GM19372 (cell line): ENCODE results near the gene A3GALT2.

ENCODE experiments used
- ATAC-seq: cut with Tn5 transposase; IDR thresholded peaks from one replicate; pipeline ENCODE4 v1.9.1; 2021; ENCODE audit warnings: mild to moderate bottlenecking, low read depth, moderate library complexity; ENCODE audit not compliant: unreplicated experiment

A3GALT2 gene

DNA sequence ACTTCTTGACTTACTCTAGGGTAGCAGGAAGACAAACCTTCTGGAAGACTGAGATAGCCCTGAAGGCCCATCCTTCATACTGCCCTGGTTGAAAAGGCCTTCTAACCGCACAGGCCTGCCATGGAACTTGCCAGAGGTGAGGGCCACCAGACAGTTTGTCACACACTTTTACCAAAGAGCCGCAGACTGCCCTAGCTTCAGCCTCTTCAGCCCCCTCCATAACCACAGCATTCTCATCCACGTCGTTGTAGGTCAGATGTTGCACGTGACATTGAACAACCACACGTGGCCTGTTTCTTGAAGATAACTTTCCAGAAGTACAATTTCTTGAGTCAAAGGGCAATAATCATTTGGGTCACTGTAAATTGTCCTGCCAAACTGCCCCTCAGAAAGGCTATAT lies 45.7 kb downstream of the A3GALT2 start:
- no peak for ATAC-seq

DNA sequence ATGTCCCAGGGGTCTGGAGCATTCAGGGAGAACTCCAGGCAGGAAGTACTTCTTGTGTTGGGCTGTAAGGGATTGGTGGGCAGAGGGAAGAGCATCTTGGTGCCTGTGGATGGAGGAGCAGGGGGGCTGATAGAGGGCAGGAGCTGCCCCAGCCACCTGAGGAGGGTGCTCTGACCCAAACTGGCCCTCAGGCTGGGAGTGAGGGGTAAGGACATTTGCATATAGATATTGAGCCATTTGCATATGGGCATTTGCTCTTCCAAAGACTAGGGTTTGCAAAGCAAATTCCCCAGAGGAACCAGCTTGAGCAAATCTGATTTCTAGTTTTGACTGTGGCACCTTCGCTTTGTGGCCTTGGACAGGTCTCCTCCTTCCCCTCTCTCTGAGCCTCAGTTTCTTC lies 46.5 kb downstream of the A3GALT2 start:
- ATAC-seq: no peak

DNA sequence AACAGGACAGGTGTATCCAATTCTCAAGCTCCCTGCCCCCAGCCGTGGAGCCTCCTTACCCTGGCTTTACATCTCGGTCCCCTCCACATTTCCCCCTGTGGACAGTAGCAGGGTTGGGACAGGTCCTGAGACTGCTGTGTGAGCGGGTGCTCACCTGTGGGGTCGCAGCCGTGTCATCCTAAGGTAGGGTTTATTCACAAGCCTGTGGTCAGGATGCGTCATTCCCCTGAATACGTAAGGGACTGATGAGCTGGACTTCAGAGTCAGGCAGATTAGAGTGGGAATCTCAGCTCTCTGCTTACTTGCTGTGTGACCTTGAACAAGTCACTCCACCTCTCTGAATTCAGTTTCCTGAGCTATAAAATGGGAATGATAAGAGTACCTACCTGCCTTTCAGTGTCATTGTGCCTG lies 46.9 kb downstream of the A3GALT2 start:
- ATAC-seq: no peak

DNA sequence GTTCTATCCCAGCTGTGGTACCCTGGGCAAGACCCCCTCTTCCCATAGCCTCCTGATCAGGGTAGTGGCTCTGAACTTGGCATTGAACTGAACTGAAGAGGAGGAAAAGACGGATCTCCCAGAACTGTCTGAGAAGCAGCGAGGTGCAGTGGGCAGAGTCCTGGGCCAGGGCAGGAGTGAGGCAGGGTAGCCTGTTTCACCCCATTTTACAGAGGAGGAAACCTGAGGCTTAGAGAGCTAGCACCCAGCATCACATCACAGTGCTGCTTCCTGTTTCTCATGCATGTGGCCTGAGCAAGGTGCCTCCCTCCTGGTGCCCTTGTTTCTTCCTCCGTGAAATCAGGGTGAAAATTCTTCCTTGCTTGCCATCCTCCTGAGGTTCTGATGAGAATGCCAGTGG lies 47.5 kb downstream of the A3GALT2 start:
- no peak for ATAC-seq

DNA sequence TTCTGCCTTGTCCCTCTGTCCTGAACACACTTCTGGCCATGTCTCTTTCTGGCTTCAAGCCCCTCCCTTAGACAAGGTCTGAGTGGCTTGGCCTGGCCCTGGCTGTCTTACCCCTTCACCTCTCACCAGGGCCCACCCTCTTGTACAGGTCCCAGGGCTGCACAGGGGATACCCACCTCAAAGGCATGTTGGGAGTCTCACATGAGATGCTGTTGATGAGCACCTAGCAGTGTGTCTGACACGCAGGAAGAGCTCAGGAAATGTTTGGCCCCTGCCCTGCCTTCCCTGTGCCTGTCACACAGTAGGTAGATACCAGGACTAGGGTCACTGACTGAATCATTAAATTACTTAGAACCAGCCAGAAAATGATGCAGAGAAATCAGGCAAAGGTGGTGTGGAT lies 48.0 kb downstream of the A3GALT2 start:
- ATAC-seq: no peak

DNA sequence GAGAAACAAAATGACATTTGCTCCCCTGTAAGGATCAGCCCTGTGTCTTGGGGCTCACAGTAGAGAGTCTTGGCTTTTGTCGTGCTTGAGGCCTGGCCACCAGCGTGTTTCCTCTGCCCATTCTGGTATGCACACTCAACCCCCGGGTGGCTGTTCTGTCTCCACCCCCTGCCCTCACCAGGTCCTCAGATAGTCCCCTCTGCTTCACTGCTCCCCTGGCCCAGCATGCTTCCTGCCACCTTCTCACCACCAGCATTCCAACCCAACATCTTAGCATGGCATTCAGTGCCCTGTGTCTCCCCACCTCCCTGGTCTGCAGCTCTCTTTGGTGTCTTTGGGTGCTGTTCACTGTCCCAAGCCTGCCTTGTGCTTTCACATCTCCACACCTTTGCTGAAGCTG lies 48.4 kb downstream of the A3GALT2 start:
- no peak for ATAC-seq

DNA sequence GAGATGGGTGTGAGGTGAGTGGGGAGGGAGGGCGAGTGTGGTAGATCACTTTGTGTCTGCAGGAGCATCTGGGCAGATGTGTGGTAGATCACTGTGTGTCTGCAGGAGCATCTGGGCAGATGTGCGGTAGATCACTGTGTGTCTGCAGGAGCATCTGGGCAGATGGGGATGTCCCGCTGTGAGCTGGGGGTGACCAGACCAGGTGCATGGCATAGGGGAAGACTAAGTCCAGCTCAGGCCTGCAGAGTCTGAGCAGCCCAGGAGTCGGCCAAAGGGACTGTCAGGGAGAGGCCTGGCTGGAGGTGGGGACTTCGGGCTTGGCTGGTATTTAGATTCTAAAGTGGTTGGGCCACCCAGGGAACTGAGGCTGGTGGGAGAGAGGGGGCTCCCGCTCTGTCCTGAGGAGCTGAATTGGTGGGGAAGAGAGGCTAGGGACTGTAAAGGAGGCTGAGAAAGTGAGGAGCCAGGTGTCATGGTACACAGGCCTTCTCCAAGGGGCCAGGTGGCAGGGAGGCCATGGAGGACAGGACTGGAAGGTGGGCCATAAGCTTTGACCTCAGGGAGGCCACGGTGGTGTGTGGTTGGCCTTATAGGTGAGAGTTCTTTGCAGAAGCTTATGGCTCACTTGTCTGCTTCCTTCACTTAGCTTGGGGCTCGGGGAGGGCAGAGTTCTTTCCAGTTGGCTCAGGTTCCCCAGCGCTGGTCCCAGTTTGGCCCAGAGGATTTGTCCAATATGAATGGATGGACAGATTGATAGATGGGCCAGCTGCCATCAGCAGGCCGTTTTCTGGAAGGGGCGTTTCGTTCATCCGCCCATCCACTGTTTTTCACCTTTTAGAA lies 49.0 kb downstream of the A3GALT2 start:
- ATAC-seq: no peak

DNA sequence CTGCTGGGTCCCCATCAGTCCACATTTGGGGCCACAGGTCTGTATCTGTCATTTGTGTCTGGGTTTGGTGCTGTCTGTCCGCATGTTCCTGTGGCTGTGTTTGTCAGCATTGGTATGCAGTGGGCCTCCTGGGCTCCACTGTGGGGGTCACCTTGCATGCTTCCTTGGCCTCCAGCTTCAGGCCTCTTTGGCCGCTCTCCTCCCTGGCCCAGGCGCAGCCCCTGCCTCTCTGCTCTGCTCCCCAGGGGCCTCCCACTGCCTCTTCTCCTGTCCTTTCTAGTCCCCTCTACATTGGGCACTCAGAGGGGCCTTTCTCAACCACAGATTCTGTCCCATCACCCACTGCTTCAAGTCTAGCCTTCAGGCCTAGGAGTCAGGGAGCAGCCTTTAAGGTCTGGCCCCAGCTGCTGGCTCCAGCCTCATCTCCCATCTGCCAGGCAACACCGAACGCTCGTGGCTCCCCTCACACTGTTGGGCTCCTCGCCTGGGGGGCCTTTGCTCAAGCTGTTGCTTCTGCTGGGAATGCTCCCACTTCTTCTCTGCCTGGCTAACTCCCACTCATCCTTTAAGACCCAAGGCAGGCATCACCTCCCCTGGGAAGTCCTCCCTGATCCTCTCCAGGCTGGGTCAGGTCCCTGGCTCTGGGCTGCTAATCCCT lies 50.0 kb downstream of the A3GALT2 start:
- ATAC-seq: no peak

DNA sequence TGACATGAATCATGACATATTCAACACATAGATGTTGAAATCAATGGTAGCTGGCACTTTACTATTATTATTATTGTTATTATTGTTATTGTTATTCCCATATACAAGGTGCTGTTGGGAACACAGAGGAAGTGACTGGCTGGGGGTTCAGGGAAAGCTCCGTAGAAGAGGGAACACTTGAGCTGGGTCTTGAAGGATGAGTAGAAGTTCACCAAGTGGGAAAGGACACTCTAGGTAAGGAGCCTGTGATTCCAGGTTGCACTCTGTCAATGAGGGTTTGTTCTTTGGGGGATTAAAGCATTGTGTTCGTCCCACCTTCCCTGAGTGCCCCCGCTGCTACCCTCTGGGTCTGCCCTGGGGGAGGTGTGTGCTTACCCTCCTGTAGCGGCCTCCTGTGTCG lies 50.5 kb downstream of the A3GALT2 start:
- no peak for ATAC-seq

DNA sequence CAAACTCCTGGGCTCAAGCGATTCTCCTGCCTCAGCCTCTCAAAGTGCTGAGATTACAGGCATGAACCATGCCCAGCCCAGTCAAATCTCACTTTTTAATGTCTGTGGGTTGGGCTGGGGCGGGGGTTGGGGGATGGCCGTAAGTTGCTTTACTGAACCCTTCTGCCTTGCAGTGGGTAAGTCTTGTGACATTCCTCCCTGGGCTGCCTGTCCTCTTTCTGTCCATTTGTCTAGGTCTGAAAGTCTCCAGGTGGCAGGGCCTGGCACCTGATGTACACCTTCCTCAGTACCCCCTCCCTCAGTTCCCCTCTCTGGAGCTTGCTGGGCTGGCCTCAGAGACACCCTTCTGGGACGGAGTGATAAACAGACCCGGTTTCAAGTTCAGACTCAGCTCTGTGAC lies 51.3 kb downstream of the A3GALT2 start:
- no peak for ATAC-seq

DNA sequence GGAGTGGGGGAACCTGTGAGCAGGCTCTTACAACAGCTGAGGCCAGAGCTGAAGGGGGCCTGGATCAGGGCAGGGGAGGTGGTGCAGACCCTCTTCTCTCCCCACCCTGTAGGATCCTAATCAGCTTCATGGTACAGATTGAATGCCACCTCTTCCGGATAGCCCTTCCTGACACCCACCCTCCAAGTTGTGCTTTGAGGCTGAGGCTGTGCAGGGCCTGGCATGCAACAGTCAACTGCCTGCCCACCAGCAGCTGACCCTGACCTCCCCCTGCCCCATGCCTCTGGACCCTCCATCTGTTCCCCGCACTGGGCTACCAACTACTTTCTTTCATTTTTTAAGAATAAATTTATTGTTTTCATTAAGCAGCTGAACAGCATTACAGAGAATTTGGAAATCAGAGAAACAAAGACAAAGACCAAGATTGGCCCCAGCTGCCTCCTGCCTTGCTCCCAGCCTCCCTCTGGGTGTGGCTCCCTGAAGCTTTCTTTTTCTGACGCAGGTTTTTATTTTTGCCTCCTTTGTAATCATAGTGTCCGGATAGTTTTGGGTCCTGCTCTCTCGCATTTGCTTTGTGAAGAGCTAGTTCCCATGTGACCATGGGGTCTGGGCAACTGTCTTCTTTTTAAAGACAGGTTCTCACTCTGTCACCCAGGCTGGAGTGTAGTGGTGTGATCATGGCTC lies 51.8 kb downstream of the A3GALT2 start:
- no peak for ATAC-seq

DNA sequence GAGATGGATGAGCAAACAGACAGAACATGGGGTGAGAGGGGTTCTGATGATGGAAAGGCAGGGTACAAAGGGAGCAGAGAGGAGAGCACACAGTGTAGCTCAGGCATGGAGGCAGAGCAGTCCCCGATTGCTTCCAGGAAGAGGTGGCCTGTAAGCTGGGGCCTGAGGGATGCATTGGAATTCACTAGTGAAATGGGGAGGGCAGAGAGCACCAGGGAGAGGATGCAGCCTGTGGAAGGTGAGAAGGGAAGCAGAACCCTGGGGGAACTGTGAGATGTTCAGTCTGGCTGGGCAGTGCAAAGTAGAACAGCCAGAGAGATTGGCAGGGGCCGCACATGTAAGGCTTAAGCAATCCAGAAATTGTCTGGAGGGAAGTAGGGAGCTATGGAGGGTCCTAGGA lies 52.4 kb downstream of the A3GALT2 start:
- ATAC-seq: no peak

DNA sequence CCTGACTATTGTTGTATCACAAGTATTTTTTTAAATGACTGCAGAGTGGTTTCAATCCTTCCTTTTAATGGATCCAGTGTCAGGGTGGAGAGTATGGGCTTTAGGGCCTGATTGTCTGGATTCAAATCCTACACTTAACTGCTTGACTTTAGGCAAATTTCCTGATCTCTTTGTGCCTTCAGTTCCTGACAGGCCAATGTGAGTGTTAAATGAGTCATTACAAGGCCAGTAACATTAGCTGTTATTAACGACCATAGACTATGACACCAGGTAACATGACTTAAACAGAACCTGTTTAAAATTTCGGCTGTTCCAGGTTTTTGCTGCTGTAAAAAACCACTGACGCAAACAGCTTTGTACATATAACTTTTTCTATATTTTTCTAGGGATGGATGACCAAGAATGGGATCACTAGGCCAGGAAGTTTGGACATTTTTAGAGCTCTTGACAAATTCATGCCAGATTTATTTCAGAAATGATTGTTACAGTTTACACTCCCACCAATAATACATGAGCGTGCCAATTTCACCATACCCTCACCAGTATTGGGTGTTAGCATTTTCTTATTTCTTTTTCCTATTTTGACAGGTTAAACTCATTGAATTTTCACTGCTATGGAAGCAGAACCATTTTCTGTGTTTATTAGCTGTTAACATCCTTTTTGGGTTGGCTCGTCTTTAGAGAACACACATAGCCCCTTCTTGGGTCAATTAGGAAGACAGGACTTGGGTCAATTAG lies 53.3 kb downstream of the A3GALT2 start:
- no peak for ATAC-seq

DNA sequence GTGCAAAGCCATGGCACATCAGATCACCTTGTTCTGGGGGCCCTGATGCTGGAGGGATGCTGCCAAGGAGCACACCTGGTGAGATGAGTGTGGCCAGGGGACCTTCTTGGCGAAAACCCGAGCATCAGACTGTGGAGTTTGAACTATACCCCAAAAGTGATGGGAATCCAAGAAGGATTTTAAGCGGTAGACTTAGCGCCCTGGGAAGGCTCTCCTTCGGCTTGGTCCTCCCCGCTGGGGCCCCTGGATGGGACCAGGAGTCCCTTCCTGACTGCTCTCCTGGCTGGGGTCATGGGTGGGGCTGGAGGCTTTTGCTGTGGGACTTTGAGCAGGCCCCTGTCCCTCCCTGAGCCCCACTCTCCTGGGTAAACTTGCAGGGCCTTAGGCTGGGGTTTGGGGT lies 54.1 kb downstream of the A3GALT2 start:
- ATAC-seq: no peak

DNA sequence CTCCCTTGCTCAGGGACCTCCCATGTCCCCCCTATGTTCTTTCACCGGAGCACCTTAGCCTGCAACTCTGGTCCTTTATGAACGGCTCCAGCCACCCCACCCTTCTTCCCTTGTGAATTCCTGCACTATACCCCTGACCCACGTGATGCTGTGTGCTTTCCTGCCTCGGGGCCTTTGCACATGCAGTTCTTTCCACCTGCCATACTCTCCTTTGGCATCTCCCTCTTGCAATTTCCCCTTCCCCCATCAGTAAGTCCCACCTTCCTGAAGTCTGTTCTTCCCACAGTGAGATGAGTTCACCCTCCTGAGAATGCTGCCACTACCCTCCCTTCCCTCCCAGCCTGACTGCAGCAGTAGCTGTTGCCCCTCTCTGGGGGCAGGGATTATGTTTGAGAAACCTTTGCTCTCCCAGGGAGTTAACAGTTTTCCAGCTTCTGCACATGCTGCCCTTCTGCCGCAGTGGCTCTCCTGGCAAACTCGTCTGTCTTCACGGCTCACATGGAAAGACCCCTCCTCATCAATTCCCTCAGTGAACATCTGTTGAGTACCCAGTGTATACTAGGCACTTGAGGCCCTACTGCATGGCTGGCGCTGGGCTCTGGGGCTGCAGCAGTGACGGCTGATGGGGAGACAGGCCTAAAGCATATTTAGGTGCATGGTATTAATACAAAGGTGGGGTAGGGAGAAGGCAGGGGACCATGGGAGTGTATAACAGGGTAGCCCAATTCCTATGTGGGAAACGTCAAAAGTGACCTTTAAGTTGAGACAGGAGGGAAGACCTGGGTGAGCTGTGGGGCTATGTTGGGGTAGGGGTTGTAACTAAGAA lies 54.9 kb downstream of the A3GALT2 start:
- no peak for ATAC-seq

DNA sequence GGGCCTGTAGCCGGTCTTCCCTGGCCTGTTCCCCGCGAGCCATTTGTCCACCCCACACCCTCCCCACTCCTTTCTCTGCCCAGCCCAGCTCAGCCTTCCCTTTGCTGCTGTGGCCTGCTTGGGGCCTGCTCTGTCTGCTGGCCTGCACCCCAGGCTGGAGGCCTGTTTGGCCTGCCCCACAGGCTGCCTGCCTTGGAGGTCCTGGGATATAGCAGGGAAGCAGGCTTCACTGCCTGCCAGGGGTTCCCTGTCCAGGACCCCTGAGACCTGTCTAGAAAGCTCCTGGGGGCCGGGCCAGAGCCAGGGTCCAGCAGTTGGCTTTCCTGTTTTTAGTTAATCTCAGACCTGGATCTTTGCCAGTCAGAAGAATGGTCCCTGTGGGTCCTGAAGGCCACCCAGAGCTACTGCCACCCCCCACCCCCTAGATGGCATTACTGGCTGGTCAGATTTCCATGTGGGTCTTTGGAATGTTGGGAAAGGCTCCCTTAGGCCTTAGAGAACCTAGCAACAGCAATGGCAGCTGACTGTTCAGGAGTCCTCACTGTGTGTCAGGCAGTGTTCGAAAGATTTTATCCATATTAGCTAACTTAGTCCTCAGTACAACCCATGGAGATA lies 56.9 kb downstream of the A3GALT2 start:
- ATAC-seq: no peak

DNA sequence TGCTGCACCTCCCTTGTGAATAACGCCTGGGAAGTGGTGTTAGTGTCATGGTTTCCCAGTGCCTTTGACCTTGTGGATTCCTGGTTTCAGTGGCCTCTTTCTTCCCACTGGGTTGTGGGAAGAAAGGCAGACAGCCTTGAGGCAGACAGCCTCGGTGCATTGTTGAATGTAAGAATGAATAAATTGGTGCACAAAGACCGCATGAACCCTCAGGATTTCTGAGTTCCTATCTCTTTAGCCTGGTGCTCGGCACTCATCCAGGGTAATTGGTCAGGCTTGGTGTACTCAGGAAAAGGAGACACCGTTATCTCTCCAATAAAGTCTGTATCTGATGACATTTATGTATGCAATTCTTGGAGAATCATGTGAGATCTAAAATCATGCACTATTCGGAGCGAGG lies 59.6 kb downstream of the A3GALT2 start:
- ATAC-seq: no peak

DNA sequence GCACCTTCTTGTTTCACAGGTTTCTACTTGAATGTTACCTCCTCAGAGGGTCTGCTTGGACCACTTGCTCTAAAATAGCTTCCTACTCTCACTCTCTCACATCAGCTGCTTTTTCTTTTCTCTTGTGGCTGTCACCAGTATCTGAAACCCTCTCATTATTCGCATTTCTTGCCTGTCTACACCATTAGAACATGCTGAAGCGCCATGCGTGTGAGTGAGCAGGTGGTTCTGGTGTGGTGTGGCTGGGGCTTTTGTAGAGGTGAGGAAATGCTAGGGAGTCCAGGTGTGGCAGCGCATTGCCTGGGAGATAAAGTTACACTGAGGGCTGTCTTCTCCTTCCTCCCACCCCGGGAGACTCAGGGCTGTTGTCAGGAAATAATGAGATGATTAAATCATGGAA lies 60.5 kb downstream of the A3GALT2 start:
- no peak for ATAC-seq

DNA sequence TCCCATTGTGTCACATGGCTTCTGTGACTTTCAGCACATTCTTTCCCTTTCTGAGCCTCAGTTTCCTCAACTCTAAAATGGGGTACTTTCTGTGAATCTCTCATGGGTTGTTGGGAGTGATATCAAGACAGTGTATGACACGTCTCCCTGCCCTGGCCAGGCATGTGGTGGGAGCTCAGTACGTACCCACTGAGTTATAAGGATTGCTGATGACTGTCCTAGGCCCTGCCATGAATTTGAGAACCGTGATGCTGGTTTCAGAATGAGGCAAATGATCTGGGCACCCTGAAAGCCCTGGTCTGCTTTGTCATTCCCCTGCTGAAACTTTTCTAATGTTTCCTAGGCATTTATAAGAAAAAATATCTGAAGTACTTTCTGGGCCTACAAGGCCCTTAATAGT lies 61.0 kb downstream of the A3GALT2 start:
- ATAC-seq: no peak

DNA sequence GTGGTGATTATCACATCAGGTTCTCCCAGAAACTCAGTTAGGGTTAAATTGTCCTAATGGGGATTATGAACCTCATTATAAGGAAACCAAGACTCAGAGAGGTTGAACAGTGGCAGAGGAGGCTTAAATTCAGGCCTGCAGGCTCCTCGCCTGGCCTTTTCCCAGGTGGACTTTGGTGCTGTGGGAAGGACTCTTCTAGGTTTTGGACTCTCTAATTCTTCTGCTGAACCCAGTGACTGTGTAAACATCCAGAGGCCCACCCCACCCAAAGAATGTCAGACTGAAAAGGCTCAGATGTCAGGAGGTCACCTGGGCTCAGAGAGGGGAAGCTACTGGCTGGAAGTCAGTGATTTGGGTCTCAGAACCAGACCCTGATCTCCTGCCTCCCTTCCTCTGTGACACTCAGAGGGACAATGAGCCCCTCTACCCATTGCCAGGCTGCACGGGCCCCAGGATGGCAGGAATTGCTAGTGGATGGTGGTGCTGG lies 62.1 kb downstream of the A3GALT2 start:
- no peak for ATAC-seq
